ENCODE data around the gene PDLIM4.

GRCh38 chr5:132271251-132272246, 14.1 kb downstream of the PDLIM4 start:
- no peak for TF ChIP-seq POLR2AphosphoS5 (IDR thresholded peaks at IDR 0.05; ENCODE audit: low read depth)
- no peak for TF ChIP-seq REST (IDR thresholded peaks at IDR 0.05; ENCODE audit: insufficient replicate concordance, low read depth)
- TF ChIP-seq CTCF (IDR thresholded peaks at IDR 0.05; ENCODE audit: insufficient read depth, low read length) = no peak
